Ishikawa (cell line): ENCODE results near the gene PPP2R2C.

Experiments used
- CEBPB ChIP-seq: IDR thresholded peaks from 2 replicates; pipeline ENCODE4 v1.6.1; 2012
- CREB1 ChIP-seq: IDR thresholded peaks from 2 replicates; pipeline ENCODE4 v1.6.1; 2012; ENCODE audit warnings: low read depth
- EGR1 ChIP-seq: IDR thresholded peaks from 2 replicates; pipeline ENCODE4 v1.6.1; 2012
- EP300 ChIP-seq: IDR thresholded peaks from 2 replicates; pipeline ENCODE4 v1.6.1; 2012; ENCODE audit warnings: borderline replicate concordance
- FOXM1 ChIP-seq: IDR thresholded peaks from 2 replicates; pipeline ENCODE4 v1.6.1; 2012; ENCODE audit warnings: low read depth, borderline replicate concordance
- NFIC ChIP-seq: IDR thresholded peaks from 2 replicates; pipeline ENCODE4 v1.6.1; 2012
- RAD21 ChIP-seq: IDR thresholded peaks from 2 replicates; pipeline ENCODE4 v1.6.1; 2012; ENCODE audit warnings: low read depth
- REST ChIP-seq: IDR thresholded peaks from 2 replicates; pipeline ENCODE4 v1.6.1; 2012; ENCODE audit warnings: low read depth, mild to moderate bottlenecking
- TAF1 ChIP-seq: IDR thresholded peaks from 2 replicates; pipeline ENCODE4 v1.6.1; 2012; ENCODE audit warnings: low read depth, mild to moderate bottlenecking
- TCF12 ChIP-seq: IDR thresholded peaks from 2 replicates; pipeline ENCODE4 v1.6.1; 2012; ENCODE audit warnings: low read depth
- TEAD4 ChIP-seq: IDR thresholded peaks from 2 replicates; pipeline ENCODE4 v1.6.1; 2012
- YY1 ChIP-seq: IDR thresholded peaks from 2 replicates; pipeline ENCODE4 v1.6.1; 2012; ENCODE audit warnings: low read depth
- ZBTB7A ChIP-seq: IDR thresholded peaks from 2 replicates; pipeline ENCODE4 v1.6.1; 2012; ENCODE audit warnings: low read depth
- TF ChIP-seq, protein P1 (sequence below): IDR thresholded peaks from 2 replicates; pipeline ENCODE4 v1.6.1; 2012
- TF ChIP-seq, protein P2 (sequence below): IDR thresholded peaks from 2 replicates; pipeline ENCODE4 v1.6.1; 2012

PPP2R2C gene

DNA sequence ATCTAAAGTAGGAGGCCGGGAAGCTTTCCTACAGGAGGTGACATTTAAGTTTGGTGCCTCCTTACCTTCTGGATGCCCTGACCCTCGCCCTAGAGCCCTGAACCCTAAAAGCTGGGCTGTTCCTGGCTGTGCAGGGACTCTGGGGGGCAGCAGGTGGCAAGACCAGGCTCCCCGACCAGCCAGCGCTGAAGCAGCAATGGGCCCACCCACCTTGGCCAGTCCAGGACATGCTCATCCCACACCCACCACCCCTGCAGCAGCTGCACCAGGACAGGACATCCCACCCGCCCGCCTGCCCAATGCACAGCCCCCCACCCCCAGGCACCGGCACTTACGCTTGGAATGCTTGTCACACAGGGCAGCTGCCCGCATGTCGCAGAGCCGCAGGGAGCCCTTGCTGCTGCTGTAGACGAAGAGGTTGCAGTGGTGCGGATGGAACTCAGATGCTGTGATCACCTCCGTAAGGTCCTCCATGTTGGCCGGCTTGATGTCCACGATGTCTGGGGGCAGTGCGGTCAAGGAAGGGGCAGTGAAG lies 124.8 kb downstream of the PPP2R2C start:
- TF ChIP-seq, protein P1, sequence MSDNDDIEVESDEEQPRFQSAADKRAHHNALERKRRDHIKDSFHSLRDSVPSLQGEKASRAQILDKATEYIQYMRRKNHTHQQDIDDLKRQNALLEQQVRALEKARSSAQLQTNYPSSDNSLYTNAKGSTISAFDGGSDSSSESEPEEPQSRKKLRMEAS: no peak
- TF ChIP-seq EGR1: no peak
- no peak for TF ChIP-seq FOXM1
- TF ChIP-seq NFIC: no peak
- no peak for TF ChIP-seq CEBPB
- no peak for TF ChIP-seq TAF1
- no peak for TF ChIP-seq TCF12
- no peak for TF ChIP-seq CREB1
- TF ChIP-seq RAD21: no peak
- TF ChIP-seq, protein P2, sequence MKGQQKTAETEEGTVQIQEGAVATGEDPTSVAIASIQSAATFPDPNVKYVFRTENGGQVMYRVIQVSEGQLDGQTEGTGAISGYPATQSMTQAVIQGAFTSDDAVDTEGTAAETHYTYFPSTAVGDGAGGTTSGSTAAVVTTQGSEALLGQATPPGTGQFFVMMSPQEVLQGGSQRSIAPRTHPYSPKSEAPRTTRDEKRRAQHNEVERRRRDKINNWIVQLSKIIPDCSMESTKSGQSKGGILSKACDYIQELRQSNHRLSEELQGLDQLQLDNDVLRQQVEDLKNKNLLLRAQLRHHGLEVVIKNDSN: no peak
- TF ChIP-seq EP300: no peak

- TF ChIP-seq, protein P2: no peak
- TF ChIP-seq TCF12 (no peak), ZBTB7A (no peak), YY1 (no peak), TAF1 (no peak)
Measured at GRCh38 chr4:6346373-6347110, 125.9 kb downstream of the PPP2R2C start.

GRCh38 chr4:6345866-6346265 lies 126.5 kb downstream of the PPP2R2C start:
- TF ChIP-seq, protein P1: no peak
- TF ChIP-seq REST (no peak), YY1 (no peak), RAD21 (no peak), EGR1 (no peak)

GRCh38 chr4:6345096-6345830 lies 127.2 kb downstream of the PPP2R2C start:
- TF ChIP-seq ZBTB7A (no peak), TCF12 (no peak), EP300 (no peak), NFIC (no peak), RAD21 (no peak), CREB1 (no peak), FOXM1 (no peak), TAF1 (no peak), TEAD4 (no peak), YY1 (no peak), EGR1 (no peak), REST (no peak), CEBPB (no peak)
- TF ChIP-seq, protein P1: no peak
- TF ChIP-seq, protein P2: no peak

DNA sequence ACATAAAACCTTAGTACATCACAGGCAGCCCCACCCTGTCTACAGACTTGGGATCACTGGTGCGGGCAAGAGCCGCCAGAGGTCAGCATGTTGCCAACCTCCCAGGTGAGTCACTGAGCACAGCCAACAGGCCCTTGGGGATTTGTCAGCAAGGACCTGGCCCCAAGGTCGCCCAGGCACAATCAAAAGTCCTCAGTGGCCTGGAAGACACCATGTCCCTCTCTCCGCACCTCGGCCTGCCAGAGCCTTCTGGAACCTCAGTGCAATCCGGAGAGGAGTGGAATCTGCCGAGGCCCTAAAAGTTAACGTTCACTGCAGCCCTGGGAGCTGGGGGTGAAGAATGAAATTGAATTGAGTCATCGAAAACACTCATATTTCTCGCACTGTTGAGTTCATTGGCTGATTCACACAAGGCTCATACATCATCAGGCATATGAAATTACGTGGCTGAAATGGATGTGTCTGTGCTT lies 128.4 kb downstream of the PPP2R2C start:
- TF ChIP-seq RAD21: peak; percentile 62
- TF ChIP-seq, protein P1: no peak
